Stimulated activated CD8-positive, alpha-beta memory T cell treated with anti-CD3 and anti-CD28 coated beads, Interleukin-12 subunit alpha, Interleukin-12 subunit beta, amount 100 ng/mL, for 24 hours (primary cell): Measurements from ENCODE around the gene PLCH2.

Experiments used
- DNase-seq: peaks from one replicate; pipeline ENCODE4 v3.0.0-alpha.2; 2020; ENCODE audit errors: extremely low read depth

Gene PLCH2

DNA sequence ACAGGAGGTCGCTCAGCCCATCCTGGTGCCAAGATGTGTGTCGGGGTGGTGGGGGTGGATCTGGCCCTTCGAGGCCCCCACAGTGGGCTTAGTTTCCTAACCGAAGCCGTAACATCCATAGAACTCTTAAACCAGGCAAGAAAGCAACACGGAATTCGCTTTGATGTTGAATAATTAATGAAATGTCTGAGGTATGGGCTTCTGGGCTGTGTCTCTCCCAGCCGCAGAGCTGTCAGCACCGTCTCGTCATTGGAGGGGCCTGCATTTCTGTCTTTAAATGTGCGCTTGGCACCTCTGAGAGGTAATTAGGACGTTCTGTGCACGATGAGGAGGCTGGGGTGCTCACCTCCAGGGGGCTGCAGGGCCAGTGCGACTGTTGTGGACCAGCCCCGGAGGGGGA is 13.3 kb upstream of the PLCH2 start:
- no peak for DNase-seq

DNA sequence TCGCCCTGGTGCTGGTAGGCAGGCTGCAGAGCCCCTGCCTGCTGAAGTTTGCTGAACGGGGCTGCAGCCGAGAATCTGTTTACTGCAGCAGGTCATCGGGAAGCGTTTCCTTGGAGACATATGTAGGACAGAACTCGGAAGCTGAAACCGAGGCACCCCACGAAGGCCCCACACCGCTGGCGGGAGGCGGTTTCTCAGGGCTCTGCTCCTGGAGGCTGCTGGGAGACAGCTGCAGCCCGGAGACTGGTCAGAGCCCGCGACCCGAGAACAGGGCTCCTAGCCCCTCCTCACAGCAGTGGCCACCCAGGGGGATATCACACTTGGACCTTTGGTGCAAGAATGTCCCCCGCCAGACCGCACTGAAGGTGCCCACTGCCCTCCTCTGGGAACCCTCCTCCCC is 12.7 kb upstream of the PLCH2 start:
- no peak for DNase-seq

DNA sequence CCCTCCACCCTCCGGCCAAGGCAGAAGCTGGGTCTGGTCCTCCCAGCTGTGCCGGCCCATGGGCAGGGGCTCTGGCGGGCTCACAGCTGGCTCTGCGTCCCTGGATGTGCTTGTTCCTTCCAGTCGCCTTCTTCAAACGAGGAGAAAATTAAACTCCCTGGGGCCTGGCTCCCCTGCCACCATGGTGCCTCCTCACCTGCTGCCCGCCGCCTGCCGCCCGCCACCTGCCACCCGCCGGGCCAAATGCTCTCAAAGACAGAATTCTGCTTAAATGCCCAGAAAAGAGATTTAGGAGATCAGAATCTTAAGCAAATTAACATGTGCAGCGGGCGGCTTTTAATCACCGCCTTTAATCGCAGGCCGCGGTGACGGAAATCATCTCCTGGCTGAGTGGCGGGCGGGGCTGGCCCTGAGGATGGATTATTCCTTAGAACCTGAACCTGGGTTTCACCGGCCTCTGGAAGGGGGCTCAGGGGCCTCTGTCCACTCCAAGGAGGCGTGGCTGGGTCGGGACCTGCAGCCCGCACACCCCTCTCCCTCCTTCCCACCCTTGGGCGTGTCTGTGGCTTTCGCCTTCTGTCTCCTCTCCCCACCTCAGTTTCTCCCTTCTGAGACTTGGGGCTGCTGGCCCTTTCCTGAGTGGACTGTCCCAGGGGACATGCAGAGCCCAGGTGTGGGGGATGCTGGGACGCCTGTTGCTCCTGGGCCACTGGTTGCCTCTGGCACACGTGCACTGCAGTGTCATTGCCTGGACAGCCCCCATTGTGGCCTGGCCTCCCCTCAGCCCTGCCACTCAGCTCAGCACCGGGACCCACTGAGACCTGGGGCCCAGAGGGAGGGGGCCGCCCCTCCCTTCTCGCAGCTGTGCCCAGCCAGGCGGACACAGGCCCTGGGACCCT is 10.5 kb upstream of the PLCH2 start:
- DNase-seq, result no peak

DNA sequence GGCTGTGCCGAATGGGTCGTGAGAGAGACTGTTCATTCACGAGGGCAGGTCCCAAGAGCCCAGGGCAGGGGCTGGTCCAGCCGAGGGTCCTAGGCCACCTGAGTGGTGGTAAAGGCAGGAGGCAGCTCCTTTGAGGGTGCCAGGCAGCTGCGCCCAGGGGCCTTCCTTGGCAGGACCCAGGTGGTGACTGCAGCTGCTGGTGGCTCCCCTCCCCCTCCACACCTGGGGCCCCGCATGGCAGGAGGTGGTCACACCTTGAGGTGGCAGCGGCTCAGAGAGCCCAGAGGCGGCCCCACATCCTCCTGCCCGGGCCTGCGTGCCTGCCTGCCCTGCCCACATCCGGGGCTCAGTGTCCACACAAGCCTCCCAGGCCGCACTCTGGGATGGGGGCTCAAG is 9.8 kb upstream of the PLCH2 start:
- no peak for DNase-seq

DNA sequence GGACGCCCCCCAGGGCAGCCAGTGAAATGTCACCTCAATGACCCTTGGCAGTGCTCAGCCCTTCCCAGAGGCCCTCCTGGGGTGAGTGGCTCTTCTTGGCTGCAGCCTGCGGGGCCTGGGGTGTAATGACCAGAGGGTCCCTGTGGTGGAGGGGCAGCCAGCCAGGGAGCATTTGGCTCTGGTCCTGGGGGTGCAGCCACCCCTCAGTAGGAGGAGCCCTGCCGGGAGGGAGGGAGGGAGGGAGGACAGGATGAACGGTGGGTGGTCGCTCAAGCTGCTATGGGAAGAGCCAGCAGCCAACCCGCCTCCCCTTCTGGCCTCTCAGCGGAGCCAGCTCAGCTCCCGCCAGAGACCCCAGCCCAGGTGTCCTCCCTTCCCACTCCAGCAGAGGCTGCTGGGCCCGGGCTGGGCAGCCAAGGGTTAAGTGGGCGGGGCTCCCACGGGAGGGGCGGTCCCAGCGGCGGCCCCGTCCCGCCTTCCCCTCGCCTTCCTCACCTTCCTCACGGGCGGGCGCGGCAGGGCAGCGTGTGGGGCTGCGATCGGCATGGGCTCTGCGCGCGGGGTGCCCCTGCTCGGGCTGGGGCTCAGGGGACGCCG is 9.0 kb upstream of the PLCH2 start:
- no peak for DNase-seq

DNA sequence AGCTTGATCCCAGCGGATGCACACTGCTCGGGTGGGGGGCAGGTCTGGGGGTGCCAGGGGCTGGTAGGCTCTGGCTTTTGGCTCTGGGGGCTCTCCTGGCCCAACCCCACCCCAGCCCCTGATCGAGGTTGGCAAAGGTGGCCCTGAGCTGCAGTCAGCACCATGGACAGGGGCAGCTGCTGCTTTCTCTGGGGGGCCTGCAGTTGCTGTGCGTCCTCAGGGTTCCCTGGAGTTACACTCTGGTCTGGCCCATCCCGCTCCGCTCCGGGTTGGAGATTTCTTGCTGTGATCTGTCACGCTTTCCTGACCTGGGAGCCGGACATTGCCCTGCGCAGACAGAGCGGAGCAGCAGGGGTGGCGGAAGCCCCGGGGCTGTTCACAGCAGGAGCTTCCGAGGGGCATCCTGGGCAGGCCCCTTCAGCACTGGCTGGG is 8.0 kb upstream of the PLCH2 start:
- DNase-seq, result no peak

DNA sequence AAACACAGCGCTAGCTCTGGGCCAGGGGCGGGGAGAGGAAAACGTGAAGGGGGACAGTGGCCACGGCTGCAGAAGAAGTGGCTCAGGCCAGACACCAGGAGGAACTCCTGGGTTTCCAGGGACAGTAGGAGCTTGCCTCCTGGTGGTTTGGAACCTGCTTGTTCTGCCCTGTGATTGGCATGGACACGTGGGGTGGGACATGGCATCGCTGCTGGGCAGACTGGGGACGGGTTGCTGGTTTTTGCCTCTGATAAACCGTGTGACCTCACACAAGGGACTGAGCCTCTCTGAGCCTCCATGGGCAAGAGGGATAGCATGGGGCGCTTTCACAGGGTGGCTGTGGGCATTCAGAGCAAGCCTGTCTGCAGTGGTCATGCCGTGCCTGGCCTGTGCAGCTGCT is 7.5 kb upstream of the PLCH2 start:
- no peak for DNase-seq

DNA sequence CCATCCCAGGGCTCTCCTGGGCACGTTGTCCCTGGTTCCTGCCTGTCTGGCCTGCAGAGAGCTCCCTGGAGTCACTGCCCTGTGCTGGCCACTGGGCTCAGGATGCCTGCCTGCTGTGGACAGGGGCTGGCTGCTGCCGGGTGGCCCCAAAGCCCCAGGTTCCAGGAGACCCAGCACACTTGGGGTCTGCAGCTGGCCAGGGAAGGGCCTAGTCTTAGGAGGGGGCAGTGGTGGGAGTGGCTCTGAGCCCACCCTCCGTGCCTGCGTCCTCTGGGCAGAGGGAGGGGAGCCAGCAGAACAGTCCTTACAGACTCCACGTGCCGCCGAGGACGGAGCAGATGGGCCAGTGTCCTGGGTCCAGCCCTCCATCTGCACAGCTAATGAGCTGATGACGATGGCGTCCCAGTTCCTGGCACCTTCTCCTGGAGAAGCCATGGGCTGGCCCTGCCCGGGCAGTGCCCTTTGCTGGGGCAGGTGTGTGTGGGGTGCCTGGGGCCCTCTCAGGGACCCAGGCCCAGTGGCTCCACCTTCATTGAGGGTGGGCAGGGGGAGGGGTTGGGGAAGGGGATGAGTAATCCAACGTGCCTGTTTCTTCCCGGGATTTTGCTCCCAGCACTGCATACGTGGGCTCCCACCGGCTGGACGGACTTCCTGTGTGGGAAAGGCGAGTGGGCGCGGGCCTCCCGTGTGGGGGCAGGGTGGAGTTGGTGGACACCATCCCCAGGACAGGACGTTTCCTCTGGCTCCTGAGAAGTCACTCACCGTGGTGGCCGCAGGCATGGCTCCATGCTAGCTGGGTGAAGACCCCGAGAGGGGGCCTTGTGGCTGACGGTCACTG is 6.8 kb upstream of the PLCH2 start:
- no peak for DNase-seq

DNA sequence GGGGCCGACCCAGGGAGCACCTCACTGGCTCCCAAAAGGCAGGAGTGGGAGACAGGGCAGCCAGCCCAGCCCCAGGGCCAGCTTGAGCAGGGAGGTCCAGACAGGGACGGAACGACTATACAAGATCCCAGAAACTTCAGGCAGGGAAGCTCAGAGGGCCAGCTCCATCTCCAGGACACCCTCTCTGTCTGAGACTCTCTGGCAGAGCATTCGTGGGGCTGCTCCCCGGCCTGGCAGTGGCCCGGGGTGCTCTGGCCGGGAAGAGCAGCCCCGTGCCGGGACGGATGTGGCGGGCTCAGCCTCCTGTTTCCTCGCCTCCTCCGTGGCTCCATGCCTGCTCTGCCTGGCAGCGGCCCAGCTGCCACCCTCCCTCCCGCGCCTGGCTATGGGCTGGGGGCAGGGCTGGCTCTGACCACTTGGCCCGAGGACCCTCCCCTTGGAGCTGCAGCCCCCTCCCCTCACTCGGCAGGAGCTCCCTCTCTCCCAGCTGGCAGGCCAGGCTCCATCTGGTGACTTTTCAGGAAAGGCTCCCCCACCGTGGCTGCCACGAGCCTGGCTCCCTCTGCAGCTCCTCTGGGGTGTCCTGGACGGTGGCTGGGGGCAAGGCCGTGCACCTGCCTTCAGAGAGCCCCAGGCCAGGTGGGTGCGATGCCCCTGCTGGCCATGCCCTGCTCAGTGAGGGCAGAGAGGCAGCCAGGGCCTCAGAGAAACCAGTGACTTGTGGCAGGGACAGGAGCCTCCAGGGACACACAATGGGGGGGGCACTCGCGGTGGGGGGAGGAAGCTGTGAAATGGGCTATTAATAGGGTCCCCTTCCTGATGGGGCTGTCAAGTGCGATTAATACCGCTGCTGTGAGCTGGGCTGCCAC is 5.6 kb upstream of the PLCH2 start:
- DNase-seq, result no peak

DNA sequence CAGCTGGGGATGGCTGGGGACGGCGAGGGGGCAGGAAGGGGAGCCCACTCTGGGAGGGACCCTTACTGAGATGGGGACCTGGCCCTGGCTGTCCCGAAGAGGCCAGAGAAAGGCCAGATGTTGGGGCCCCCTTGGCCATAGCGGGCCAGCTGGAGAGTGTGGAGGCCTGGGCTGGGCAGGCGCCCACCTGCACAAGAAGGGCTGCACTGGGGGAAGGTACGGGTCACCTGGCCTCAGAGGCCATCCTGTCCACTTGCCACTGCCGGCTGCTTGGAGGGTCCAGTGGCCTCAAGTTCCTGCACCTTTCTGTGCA is 5.0 kb upstream of the PLCH2 start:
- no peak for DNase-seq

DNA sequence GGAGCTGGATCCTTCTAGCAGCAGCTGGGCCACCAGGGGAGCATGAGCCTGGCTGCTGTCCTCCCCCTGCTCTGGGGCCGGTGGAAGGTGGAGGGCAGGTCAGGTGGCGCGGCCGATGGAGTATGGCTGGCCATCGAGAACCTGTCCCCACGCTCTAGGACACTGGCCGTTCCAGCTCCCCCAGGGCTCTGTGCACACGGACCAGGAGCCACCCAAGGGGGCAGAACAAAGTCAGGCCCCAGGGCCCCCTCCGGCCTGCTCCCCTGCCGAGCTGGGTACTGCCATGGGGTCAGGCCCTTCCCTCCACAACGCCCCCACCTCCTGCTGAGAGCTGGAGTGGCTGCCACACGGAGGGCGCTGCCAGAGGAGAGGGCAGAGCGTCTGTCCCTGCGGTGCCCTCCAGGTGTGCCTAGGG is 4.5 kb upstream of the PLCH2 start:
- no peak for DNase-seq

DNA sequence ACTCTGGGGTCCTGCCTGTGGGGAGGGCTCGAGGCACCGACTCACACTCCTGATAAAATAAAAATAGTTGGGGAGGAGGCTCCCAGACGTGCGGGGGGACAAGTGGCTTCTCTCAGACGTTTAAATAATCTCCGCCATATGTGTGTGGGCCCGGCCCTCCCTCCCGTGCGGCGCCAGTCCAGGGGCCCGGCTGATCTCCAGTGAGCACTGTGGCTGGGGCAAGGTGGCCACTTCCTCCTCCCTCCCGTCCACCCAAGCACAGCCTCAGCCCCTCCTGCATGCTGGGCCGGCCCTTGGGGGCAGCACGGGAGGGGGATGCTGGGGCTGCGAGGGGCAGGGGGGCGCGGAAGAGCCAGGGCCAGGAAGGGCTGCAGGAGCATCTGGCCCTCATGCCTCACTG is 4.0 kb upstream of the PLCH2 start:
- no peak for DNase-seq

DNA sequence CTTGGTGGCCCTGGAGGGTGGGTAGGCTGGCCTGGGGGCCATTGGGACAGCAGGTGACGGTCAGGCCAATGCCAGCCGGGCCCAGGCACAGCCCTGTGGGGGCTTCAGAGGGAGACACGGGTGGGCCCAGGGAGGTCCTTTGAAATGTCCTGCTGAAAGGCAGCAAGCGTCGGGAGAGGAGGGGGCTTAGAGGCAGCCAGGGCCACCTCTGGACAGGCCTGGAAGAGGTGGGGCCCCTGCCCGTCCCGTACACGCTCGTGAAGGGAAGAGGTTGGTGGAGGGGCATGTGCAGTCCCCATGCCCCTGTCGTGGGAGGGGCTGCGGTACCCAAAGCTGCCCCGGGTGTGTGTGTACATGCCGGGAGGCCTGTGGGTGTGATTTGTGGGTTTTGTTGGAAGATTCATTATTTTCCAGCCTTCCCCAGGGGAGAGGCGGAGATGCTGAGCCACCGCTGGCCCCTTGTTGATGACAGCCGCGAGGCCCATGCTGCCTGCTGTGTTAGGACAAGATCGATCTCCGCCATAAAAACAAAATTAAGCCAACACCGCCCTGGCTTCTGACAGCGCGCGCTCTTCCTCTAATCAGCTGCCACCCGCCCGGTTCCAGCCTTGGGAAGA is 3.4 kb upstream of the PLCH2 start:
- no peak for DNase-seq

DNA sequence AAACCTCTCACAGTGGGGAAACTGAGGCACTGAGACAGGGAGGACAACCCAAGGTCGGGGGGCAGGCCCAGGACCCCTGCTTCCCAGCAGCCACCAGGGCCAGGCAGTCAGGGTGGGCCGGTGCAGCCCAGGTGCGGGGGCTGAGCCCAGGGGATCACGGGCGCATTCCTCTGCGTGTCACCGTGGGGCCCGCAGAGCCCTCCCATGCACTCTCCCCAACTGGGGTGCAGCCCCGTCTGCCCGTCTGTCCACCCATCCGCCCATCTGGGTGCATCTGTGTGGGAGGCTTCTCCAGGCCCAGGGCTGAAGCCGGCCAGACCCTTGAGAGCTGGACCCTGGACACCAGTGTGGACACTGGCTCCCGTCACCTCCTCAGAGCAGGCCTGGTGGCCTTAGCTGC is 2.9 kb upstream of the PLCH2 start:
- DNase-seq, result no peak

DNA sequence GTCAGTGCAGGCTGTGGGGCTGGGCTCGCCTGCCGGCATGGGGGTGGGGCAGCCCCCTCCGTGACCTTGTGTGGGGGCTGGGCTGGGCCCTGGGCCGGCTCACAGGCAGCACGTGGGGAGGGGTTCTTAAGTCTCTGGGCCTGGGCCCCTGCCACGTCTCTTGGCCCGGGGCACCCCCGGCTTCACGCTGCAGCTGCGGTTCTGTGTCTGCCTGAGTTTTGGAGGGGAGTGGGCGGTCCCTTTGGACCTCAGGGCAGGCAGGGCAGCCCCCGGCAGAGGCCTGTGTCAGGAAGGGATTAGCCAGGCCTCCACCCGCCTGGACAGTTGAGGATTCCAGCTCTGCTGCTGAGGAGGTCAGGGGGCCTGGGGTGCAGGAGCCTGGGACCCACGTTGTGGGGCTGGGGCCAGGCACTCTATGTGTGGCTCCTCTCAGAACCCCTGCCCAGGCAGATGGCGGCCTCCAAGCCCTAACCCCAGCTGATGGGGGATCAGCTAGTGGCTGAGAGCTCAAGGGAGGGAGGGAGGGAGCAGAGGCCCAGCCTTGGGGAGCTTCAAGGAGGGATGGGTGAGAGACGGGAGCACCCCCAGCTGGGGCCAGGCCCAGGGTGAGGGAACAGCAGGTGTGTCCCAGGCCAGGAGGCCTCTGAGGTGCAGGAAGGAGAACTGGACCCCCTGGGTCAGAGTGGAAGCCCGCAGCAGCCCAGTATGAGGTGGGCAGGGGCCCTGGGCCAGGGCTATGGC is 1.8 kb upstream of the PLCH2 start:
- no peak for DNase-seq

DNA sequence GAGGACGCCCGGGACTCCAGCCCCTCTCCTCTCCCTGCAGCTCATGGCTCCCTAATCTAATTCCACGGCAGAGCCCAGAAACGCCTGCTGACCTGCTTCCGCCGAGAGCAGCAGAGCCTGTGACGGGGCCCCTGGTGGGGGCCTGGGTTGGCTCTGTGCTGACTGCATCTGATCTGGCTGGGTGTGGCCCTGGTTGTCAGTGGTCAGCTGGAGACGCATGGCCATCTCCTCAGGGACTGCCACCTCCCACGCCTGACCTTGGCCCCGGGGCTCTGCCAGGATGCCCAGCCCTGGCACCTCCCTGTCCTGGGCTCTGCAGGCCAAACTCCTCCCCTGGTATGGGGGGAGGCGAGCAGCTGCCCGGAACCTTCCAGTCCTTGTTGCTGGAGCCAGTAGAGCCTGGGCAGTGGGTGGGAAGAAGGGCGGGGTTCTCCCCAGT is 1.1 kb upstream of the PLCH2 start:
- no peak for DNase-seq

DNA sequence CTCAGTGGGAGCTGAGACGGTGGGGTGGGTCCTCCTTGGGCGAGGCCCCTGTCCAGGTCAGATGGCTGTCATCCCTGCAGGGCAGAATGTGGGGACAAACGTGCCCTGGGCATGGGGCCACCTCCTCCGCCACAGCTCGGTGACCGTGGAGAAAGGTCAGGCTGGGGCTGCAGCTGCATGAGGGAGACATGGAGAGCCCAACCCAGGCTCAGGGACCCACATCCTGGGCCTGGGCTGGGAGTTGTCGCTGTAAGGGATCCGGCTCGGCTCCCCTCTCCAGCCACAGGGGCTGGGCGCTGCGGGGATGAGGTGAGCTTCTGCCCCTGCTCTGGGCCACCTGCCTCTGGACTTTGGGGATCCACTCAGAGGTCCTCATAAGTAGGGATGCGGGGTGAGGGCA is 518 bp upstream of the PLCH2 start:
- DNase-seq, result no peak

DNA sequence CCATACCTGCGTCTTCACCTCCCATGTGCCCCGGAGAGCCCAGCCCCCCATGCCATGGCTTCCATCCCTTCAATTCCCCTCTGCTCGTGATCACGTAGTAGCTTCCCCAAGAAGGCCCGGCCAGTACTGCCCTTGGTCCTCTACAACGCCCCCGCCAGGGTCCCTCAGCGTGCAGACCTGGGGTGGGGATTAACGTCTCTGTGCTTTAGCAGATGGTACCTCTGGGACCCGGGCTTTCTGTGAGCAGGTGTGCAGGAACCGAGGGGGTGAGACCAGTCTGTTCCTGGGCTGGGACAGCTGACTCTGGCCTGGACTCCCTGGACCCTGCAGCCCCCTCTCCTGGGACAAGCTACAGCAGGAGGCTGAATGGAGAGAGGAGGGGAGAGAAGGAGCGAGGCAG is 1.2 kb downstream of the PLCH2 start:
- no peak for DNase-seq

DNA sequence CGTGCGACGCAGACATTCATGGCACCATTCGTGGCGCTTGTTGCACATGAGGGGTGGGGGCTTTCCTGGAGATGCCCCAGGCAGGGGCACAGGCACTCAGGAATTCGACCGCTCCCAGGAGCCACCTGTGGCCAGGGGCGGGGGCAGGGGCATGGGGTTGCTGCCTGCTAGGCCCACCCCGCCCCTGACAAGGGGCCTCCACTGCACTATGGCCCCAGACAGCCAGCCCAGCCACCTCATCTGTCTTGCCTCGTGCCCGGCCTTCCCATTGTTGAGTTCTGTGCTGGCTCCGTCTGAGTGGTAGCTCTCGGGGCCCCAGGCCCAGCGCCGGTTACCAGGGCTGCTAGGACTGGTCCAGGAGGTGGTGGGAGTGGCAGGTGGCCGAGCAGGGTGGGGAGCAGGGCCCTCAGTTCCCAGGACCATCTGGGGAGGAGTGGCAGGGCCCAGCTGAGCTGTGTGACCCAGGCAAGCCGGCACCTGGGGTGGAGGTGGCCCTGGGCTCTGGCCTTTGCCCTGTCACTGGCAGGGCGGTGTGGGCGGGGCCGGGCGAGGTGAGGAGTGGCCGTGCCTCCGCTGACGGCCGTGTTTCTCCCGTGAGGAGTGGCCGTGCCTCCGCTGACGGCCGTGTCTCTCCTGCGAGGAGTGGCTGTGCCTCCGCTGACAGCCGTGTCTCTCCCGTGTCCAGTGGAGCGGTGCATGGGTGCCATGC is 1.9 kb downstream of the PLCH2 start:
- no peak for DNase-seq

DNA sequence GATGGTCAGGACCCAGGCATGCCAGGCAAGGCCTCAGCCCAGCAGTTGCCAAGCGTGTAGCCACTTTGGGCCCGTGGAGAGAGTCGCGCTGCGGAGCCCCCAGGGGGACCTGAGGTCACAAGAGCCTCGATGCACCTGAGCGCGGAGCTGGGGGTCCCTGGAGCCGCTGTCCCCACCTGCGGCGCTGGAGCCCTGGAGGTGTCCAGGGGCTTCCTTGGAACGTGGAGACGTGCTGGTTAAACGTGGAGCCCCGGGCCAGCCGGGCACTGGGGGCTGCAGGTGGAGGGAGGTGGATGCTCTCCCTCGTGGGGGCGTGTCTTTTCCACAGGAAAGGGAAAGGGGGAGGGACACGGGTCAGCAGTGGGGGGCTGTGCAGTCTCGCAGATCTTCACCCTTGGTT is 3.1 kb downstream of the PLCH2 start:
- no peak for DNase-seq
